C1 segment of cervical spinal cord (tissue), 14 donors: ENCODE results near the gene LRRK1.

ENCODE experiments used
- DNase-seq, 14 donors: peaks; one replicate each; lab custom pipeline; 2025; lab: John Stamatoyannopoulos, UW

Gene LRRK1

GRCh38 chr15:100918690-100919480 is at the start of gene LRRK1:
Gene LRRK1, plus strand, starts transcription at chr15:100919357. Its CDS starts 5,276 bp downstream, at chr15:100924633.
- peak in 2 of 14 donors; percentile 18 to 27 for DNase-seq

- peak in 9 of 14 donors; percentile 11 to 47 (median 25) for DNase-seq
Measured at GRCh38 chr15:100873029-100873677, 46.0 kb upstream of the LRRK1 start.

- DNase-seq: no peak
Measured at GRCh38 chr15:100875495-100875894, 43.7 kb upstream of the LRRK1 start.

- DNase-seq: no peak
Measured at GRCh38 chr15:100875976-100876375, 43.2 kb upstream of the LRRK1 start.

- DNase-seq: no peak
Measured at GRCh38 chr15:100877551-100877950, 41.6 kb upstream of the LRRK1 start.

GRCh38 chr15:100878130-100878529 is 41.0 kb upstream of the LRRK1 start:
- DNase-seq: no peak

- no peak for DNase-seq
Measured at GRCh38 chr15:100878648-100879047, 40.5 kb upstream of the LRRK1 start.

- no peak for DNase-seq
Measured at GRCh38 chr15:100879061-100879463, 40.1 kb upstream of the LRRK1 start.

GRCh38 chr15:100879464-100880138 is 39.6 kb upstream of the LRRK1 start, which contains the start of gene ALDH1A3:
Gene ALDH1A3, plus strand, starts transcription at chr15:100879831. Its CDS starts 77 bp downstream, at chr15:100879908.
- peak in 1 of 14 donors; percentile 34 for DNase-seq

GRCh38 chr15:100880139-100880896 is 38.8 kb upstream of the LRRK1 start:
- DNase-seq: peak in 1 of 14 donors; percentile 16

- DNase-seq: peak in 1 of 14 donors; percentile 12
Measured at GRCh38 chr15:100880897-100881242, 38.3 kb upstream of the LRRK1 start.

- DNase-seq: no peak
Measured at GRCh38 chr15:100881573-100882336, 37.4 kb upstream of the LRRK1 start.

GRCh38 chr15:100885116-100885515 is 34.0 kb upstream of the LRRK1 start:
- DNase-seq: no peak

GRCh38 chr15:100885811-100886210 is 33.3 kb upstream of the LRRK1 start:
- DNase-seq: no peak

GRCh38 chr15:100887211-100887913 is 31.8 kb upstream of the LRRK1 start:
- no peak for DNase-seq

GRCh38 chr15:100889385-100890050 is 29.6 kb upstream of the LRRK1 start:
- DNase-seq: no peak

- DNase-seq: no peak
Measured at GRCh38 chr15:100890051-100890720, 29.0 kb upstream of the LRRK1 start.

GRCh38 chr15:100890850-100891249 is 28.3 kb upstream of the LRRK1 start:
- no peak for DNase-seq
